Lower leg skin (tissue), 3 donors: ENCODE data around the gene ZMYND8.

ENCODE experiments used
- POLR2A ChIP-seq, 2 donors: fragments of 450-650 bp; IDR thresholded peaks; one replicate each; pipeline ENCODE4 v1.6.1; 2016 to 2017; ENCODE audit warnings: antibody characterized with exemption in 2 of 2, mild to moderate bottlenecking in 1 of 2, moderate library complexity in 1 of 2
- TF ChIP-seq, protein P1 (sequence below), 3 donors: fragments of 450-650 bp; IDR thresholded peaks; one replicate each; pipeline ENCODE4 v1.5.1; 2016; ENCODE audit warnings: antibody characterized with exemption in 3 of 3, mild to moderate bottlenecking in 3 of 3, moderate library complexity in 2 of 3

DNA sequence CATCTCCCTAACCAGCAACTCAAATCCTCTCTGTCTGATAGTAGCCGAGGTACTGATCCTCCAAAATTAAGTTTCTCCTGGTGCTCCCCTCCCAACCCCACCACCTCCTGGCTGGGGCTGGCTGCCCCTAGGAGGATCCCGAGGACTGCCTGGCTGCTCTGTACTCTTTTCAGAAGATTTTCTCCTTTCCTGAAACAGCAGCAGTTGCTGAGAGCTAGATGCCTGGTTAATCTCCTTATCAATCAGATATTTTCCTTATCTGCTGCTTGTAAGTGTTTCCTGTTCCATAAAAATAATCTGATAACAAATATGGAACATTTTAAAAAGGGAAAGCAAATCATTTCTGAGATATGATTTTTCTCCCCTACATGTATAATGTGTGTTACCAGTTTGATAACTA, 52.8 kb downstream of the ZMYND8 start:
- TF ChIP-seq, protein P1, sequence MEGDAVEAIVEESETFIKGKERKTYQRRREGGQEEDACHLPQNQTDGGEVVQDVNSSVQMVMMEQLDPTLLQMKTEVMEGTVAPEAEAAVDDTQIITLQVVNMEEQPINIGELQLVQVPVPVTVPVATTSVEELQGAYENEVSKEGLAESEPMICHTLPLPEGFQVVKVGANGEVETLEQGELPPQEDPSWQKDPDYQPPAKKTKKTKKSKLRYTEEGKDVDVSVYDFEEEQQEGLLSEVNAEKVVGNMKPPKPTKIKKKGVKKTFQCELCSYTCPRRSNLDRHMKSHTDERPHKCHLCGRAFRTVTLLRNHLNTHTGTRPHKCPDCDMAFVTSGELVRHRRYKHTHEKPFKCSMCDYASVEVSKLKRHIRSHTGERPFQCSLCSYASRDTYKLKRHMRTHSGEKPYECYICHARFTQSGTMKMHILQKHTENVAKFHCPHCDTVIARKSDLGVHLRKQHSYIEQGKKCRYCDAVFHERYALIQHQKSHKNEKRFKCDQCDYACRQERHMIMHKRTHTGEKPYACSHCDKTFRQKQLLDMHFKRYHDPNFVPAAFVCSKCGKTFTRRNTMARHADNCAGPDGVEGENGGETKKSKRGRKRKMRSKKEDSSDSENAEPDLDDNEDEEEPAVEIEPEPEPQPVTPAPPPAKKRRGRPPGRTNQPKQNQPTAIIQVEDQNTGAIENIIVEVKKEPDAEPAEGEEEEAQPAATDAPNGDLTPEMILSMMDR (IDR thresholded peaks at IDR 0.05): no peak
- TF ChIP-seq POLR2A (IDR thresholded peaks at IDR 0.05): no peak
